22Rv1 (cell line): Measurements from ENCODE around the gene PSMD9.
"Not testable (repeated sequence)": the region's sequence is repeated elsewhere in the genome, so short reads cannot be mapped to it uniquely, and the experiment has no call there.

Experiments
- CTCF ChIP-seq: fragments of 450-650 bp; IDR thresholded peaks from 2 replicates; pipeline ENCODE4 v1.5.1; 2017; ENCODE audit warnings: mild to moderate bottlenecking
- ZFX ChIP-seq: fragments of 450-650 bp; IDR thresholded peaks from 2 replicates; pipeline ENCODE4 v1.6.1; 2017; ENCODE audit warnings: antibody characterized with exemption, borderline replicate concordance

DNA sequence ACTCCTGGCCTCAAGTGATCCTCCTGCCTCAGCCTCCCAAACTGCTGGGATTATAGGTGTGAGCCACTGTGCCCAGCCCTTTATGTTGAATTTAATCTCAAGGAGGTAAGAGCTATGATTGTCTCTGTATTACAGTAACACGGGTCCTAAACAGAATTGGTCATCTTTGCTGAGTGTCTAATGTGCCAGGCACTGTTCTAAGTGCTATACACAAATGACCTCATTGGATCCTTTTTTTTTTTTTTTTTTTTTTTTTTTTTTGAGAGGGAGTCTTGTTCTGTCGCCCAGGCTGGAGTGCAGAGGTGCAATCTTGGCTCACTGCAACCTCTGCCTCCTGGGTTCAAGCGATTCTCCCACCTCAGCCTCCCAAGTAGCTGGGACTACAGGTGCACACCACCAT is 36.2 kb upstream of the PSMD9 start:
- TF ChIP-seq CTCF, ZFX: not testable (repeated sequence)
